ENCODE measurements around the gene TFAP2A. TPM values are rescaled to one million over a fixed set of nuclear protein-coding genes. Genes with fewer than 3 reads are reported as not detected.

Gene TFAP2A
- total RNA-seq, result not detected

DNA sequence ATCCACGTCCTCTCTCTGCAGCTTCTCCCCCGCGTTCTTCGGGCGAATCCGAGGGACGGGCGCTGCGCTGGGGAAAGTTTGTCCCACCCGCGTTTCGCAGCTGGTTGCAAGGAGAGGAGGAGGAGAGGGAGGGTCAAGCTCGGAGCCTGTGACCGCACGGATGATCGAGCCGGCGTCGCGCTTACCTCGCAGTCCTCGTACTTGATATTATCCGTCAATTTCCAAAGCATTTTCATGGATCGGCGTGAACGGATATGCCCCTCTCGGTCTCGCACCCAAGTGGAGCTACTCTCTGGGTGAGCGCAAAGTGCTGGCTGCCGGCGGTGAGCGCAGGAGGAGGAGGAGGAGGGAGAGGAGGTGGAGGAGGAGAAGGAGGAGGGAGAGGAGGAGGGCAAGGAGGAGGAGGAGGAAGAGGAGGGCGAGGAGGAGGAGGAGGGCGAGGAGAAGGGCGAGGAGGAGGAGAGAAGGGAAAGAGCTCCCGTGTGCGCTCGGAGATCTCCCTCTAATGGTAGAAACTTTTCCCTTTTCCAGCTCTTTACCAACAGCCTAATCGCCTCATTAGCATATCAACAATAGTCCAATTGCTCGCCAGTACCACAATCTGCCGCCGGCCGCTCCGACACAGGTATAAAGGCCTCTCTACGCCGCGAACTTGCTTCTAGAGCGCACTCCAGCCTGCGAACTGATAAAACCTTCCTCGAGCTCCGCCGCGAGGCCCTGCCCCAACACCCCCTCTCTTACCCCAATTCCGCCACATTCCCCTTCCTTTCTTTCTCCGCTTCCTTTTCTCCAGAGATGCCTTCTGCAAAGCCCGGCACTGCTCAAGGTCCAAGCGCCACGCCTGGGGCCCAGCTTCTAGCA is at the start of gene TFAP2A:
Gene TFAP2A (minus strand): TSS at position 319 of the 861 bp plus-strand sequence. CDS start 83 bp downstream, at position 236.
- Mint-ChIP-seq H3K9me3 (peaks cover 7% of the 10 kb centered on the region), H3K27ac (no peak within 1 kb of the TSS), H3K4me1 (ENCODE audit: low read depth) (peaks cover 40% of the 10 kb centered on the region), H3K36me3 (ENCODE audit: low read depth) (peaks cover 18% of the 10 kb centered on the region), H3K27me3 (peaks cover 87% of the 10 kb centered on the region), H3K4me3 (peak within 1 kb of the TSS; percentile 70)
- ChIA-PET POLR2A (interaction anchor here (1.2 to 1.8 kb wide), 4 partner anchors 10 to 31 kb away, joined by 3 to 5 read pairs (median 5); no protein-coding TSS in a partner anchor), CTCF (interaction anchor here (1.1 to 2.9 kb wide), 6 partner anchors 9 to 51 kb away, joined by 3 to 23 read pairs (median 4); no protein-coding TSS in a partner anchor)
- DNase-seq (no peak), ATAC-seq (no peak)
- intact Hi-C loops (cut with micrococcal nuclease), result loop anchor here (10.0 kb wide), 1 partner anchor 470 kb away; the partner anchor contains the start of genes GCM2 and SYCP2L
- TF ChIP-seq, protein P1, sequence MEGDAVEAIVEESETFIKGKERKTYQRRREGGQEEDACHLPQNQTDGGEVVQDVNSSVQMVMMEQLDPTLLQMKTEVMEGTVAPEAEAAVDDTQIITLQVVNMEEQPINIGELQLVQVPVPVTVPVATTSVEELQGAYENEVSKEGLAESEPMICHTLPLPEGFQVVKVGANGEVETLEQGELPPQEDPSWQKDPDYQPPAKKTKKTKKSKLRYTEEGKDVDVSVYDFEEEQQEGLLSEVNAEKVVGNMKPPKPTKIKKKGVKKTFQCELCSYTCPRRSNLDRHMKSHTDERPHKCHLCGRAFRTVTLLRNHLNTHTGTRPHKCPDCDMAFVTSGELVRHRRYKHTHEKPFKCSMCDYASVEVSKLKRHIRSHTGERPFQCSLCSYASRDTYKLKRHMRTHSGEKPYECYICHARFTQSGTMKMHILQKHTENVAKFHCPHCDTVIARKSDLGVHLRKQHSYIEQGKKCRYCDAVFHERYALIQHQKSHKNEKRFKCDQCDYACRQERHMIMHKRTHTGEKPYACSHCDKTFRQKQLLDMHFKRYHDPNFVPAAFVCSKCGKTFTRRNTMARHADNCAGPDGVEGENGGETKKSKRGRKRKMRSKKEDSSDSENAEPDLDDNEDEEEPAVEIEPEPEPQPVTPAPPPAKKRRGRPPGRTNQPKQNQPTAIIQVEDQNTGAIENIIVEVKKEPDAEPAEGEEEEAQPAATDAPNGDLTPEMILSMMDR (IDR thresholded peaks at IDR 0.05), result no peak

GRCh38 chr6:10463491-10464481 is 48.9 kb upstream of the TFAP2A start:
- ATAC-seq (no peak), DNase-seq (no peak)
- Mint-ChIP-seq H3K9me3 (no peaks in the 10 kb centered on the region), H3K27me3 (peaks cover 16% of the 10 kb centered on the region), H3K4me3 (no peak overlapping the region), H3K27ac (no peak overlapping the region), H3K4me1 (ENCODE audit: low read depth) (no peaks in the 10 kb centered on the region), H3K36me3 (ENCODE audit: low read depth) (no peaks in the 10 kb centered on the region)
- CTCF ChIA-PET, result no interaction called here
- TF ChIP-seq, protein P1 (IDR thresholded peaks at IDR 0.05), result no peak
- POLR2A ChIA-PET, result no interaction called here
- intact Hi-C loops (cut with micrococcal nuclease), result no loop called here

DNA sequence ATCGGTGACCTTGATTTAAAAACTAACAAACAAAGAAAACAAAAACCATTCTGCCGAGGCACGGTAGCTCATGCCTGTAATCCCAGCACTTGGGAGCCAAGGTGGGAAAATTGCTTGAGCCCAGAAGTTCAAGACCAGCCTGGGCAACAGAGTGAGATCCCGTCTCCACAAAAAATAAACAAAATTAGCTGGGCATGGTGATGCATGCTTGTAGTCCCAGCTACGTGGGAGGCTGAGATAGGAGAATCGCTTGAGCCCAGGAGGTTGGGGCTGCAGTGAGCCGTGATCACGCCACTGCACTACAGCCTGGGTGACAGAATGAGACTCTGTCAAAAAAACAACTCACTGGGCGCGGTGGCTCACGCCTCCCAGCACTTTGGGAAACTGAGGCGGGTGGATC is 48.2 kb upstream of the TFAP2A start:
- Mint-ChIP-seq H3K4me3 (no peak overlapping the region), H3K36me3 (ENCODE audit: low read depth) (no peaks in the 10 kb centered on the region), H3K4me1 (ENCODE audit: low read depth) (no peaks in the 10 kb centered on the region), H3K27me3 (peaks cover 16% of the 10 kb centered on the region), H3K27ac (no peak overlapping the region), H3K9me3 (no peaks in the 10 kb centered on the region)
- ChIA-PET CTCF (interaction anchor here (2.3 kb wide), 1 partner anchor 16 kb away, joined by 7 read pairs; no protein-coding TSS in a partner anchor), POLR2A (no interaction called here)
- TF ChIP-seq, protein P1 (IDR thresholded peaks at IDR 0.05), result no peak
- DNase-seq (no peak), ATAC-seq (no peak)
- intact Hi-C loops (cut with micrococcal nuclease), result no loop called here

GRCh38 chr6:10461850-10462249 is 47.0 kb upstream of the TFAP2A start:
- H3K4me3 Mint-ChIP-seq, result no peak overlapping the region
- ChIA-PET CTCF (interaction anchor here (2.3 kb wide), 1 partner anchor 17 kb away, joined by 7 read pairs; no protein-coding TSS in a partner anchor), POLR2A (no interaction called here)
- ATAC-seq (no peak), DNase-seq (no peak)
- H3K36me3 Mint-ChIP-seq (ENCODE audit: low read depth), result no peaks in the 10 kb centered on the region
- no peak overlapping the region for H3K27ac Mint-ChIP-seq
- no peaks in the 10 kb centered on the region for H3K9me3 Mint-ChIP-seq
- TF ChIP-seq, protein P1 (IDR thresholded peaks at IDR 0.05), result no peak
- H3K27me3 Mint-ChIP-seq, result peaks cover 18% of the 10 kb centered on the region
- intact Hi-C loops (cut with micrococcal nuclease), result no loop called here
- H3K4me1 Mint-ChIP-seq (ENCODE audit: low read depth), result no peaks in the 10 kb centered on the region
